Left kidney (tissue), 2 donors: ENCODE results near the gene TPSG1. TPM values are rescaled to one million over a fixed set of nuclear protein-coding genes. Genes with fewer than 3 reads are reported as not detected.
"Not testable (repeated sequence)": the region's sequence is repeated elsewhere in the genome, so short reads cannot be mapped to it uniquely, and the experiment has no call there.

Experiments
- DNase-seq: peaks from one replicate; pipeline ENCODE4 v3.0.0-alpha.2; 2013
- polyA plus RNA-seq: library from polyadenylated mRNA; unstranded; fragments of 120-200 nt; gene quantifications from one replicate; pipeline ENCODE4 v1.2.1, GENCODE V29; 2013; ENCODE audit not compliant: insufficient read length

The TPSG1 gene
- polyA plus RNA-seq, 1 donor: 0.85 TPM

DNA sequence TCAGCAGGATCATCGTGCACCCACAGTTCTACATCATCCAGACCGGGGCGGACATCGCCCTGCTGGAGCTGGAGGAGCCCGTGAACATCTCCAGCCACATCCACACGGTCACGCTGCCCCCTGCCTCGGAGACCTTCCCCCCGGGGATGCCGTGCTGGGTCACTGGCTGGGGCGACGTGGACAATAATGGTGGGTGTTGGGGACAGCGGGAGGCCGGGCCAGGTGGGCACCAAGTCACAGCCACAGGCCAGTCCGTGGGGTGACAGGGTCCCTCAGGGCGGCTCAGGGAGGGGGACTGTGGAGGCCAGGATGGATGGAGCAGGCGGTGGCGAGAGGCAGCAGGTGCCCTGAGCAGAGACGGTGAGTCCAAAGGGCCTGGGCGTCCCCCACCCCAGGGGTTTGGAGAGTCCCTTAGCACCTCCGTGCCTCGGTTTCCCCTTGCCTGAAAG lies 31.8 kb upstream of the TPSG1 start:
- no peak for DNase-seq

DNA sequence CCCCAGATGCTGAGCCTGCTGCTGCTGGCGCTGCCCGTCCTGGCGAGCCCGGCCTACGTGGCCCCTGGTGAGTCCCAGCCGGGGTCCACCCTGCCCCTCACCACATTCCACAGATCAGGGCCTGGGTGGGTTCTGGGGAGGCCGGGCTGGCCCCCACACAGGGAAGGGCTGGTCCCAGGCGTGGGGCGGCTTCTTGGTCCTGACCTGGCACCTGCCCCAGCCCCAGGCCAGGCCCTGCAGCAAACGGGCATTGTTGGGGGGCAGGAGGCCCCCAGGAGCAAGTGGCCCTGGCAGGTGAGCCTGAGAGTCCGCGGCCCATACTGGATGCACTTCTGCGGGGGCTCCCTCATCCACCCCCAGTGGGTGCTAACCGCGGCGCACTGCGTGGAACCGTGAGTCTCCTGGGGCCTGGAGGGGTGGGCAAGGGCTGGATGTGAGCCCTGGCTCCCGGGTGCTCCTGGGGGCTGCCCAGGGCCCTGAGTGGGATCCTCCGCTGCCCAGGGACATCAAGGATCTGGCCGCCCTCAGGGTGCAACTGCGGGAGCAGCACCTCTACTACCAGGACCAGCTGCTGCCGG lies 31.3 kb upstream of the TPSG1 start:
- not testable (repeated sequence) for DNase-seq

DNA sequence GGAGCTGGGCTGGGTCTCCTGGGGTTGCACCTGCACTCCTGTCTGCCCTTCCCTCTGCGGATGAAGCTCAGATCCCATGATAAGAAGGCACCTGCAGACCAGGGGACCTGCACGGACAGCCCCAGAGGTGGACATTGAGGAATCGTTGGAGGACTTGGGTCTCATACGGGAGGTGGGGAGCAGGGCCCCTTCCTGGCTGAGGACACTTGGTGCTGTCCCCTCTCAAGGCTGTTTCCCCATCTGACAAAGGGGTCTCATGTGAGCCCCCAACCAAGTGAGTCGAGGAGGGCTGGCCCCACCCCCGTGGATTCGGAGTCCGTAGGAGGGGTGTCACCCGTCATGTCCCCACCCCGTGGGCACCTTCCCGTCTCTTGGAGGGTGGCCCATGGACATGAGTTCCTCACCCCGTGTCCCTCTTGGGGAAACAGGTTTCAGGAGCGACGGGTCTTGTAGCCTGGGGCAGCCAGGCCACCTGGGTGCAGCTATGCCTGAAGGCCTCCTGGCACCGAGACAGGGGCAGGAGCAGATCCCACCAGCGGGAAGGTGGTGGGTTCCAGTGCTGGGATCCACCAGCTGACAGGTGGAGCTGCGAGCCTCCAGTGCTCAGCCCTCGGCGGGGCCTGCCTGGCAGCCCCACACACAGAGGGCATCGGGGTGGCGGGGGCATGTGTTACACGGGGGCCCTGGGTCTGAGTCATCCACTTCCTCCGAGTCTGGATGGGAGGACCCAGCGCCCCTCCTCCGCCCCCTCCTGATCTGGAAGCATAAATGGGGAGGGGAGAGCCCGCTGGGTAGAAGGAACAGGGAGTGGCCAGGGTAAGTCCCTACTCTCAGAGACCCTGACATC lies 30.4 kb upstream of the TPSG1 start, which contains the start of gene TPSD1:
Gene TPSD1, plus strand, starts transcription at position 794 of the 847 bp plus-strand sequence. CDS start 212 bp downstream, outside the sequence.
- DNase-seq: not testable (repeated sequence)

DNA sequence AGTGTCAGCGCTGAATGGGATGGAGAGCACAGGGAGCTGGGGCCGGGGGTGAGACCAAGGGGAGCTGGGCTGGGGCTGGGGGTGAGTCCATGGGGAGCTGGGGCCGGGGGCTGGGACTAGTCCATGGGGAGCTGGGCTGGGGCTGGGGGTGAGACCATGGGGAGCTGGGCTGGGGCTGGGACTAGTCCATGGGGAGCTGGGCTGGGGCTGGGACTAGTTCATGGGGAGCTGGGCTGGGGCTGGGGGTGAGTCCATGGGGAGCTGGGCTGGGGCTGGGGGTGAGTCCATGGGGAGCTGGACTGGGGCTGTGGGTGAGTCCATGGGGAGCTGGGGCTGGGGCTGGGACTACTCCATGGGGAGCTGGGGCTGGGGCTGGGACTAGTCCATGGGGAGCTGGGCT lies 29.8 kb upstream of the TPSG1 start:
- not testable (repeated sequence) for DNase-seq

DNA sequence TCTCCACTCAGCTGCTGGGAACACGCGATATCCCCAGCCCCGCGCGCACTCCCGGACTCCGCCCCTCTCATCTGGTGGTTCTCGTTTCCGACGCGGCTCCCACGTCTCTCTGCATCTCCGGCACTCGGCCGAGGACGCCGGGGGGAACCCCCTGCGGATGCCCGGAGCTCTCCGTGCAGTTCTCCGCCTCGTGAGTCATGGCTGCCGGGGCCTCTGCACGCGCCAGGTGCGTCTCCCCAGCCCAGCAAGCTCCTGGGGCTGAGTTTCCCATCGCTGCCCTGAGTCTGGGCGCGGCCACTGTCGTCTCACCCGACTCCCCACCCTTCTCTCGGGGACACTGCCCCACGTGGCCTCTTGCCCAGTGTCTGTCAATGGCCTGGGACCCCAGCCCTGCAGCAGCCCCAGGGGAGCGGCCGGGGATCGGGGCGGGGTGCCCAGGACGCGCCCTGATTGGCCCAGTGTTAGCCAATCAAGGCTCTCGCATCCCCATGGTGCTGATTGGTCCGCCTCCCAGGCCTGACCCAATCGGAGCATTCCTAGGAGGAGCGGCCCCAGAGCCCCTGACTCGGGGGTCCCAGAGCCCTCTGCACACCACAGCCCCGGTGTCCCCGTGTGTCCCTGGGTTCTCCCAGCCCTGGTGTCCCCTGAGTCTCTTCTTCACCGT lies 28.8 kb upstream of the TPSG1 start:
- not testable (repeated sequence) for DNase-seq

DNA sequence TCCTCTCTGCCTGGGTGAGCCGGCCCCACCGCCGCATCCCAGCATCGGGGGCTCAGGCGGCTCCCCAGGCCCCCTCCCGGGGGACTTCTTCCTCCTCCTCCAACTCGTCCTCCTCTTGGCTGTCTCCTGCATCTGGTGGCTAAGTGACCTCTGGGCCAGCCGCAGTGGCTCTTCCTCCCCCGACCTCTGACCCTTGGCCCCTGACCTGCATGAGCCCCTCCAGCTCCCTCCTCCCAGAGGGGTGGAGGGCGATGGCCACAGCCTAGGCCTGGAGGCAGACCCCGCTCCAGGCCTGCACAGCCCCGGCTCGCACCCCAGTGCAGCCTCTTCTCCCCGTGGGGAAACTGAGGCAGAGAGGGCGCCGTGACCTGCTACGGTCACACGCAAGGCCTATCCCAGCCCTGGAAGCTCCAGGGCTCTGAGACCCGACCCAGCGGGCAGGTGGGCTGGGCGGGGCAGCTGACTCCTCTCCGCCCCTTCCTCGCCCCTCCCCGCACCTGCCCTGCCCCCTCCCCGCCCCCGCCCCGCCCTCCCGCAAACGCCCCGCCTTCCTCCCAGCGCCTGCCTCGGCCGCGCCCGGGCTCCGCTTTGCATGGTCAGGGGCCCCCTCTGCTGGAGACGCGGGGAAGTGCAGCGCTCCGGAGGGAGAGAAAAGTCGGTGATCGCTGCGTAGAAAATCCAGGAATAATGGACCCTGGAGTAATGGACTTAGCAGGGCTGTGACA lies 24.1 kb upstream of the TPSG1 start:
- not testable (repeated sequence) for DNase-seq

DNA sequence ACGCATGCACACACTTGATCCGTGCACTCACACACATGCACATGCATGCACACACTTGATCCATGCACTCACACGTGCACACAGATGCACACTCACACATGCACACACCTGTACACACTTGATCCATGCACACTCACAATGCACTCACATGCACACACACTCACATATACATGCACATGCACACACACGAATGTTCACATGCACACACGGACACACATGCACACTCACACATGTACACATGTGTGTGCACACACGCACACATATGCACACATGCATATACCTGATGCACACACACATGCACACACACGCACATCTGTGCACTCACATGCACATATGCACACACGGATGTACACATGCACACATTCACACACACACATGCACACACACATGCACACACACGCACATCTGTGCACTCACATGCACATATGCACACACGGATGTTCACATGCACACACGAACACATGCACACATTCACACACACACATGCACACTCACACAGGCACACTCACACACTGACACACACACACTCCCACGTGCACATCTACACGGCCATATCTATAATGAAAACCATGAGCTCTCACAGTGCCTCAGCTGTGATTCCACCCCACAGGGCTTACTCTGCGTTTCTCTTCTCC lies 23.0 kb upstream of the TPSG1 start:
- DNase-seq: not testable (repeated sequence)

DNA sequence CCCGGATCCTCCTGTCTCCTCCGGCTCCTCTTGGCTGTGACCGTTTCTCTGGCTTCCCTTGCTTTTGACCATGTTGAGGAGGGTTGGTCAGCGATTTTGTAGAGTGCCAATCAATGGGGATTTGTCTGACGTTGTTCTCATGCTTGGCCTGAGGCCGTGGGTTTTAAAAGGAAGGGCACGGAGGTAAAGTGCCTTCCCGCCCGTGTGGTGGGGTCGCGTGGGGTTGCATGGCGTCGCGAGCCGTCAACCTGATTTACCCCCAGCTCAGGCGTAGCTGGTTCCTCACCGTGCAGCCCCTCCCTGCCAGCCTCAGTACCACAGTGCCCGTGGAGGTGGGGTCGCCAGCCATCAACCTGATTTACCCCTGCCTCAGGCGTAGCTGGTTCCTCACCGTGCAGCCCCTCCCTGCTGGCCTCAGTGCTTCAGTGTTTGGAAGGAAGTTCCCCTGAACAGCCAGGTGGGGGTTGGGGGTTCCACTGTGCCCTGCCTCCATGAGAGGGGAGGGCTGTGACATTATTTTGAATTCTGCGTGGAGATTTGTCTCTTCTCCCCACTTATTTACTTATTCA lies 20.5 kb upstream of the TPSG1 start:
- no peak for DNase-seq

DNA sequence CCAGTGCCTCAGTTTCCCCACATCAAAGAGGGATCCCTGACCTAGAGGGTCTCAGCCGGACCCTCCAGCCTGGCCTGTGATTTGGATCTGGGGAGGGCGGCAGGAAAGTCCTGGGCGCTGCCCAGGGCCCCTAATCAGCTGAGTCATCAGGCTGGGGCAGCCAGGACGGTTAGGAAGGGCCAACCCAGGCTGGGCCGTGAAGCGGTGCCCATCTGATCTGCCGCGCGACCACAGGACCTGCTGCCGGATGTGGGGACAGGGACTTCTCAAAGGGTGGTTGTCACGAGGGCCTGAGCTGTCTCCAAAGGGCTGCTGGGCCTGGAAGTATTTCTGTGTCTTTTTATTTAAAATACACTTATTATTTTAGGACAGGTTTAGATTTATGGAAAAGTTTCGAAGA lies 19.8 kb upstream of the TPSG1 start:
- no peak for DNase-seq

DNA sequence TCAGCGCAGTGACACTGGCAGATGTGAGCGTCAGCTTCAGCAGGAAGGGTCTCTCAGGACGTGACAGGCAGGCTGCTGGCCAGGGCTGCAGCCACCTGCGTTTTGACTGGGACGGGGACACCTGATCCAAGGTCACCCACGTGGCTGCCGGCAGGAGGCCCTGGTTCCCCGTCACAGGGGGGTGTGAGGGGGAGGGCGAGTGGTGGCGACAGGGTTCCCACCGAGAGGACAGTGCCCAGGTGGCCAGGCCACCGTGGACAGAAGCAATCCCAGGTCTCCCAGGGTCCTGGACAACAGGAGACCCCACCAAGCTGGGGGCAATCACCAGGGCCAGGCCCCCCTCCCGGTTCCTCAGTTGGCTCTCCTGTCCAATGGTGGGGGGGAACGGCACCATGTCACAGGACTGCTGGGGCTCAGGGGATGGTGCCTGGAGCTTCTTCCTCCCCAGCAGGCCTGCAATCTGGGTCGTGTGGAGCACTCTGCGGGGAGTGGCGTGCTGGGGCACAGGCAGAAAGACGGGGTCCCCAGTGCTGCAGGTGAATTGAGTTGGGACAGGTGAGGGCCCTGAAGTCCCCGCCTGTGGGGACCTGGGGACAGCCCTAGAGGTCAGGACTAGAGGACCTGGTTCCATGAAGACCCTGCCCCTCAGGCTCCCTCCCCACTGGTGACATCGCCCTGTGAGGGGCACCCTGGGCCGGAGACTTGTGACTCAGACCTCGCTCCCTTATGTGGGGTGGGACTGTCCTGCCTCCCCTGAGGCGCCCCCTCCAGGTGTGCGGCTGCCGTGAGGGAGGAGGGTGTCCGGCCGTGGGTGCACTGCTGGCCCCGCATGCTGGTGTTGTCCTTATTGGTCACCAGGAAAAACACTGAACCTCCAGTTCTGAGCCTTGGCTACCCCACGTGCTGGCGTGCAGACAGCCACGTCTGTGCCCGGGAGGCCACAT lies 19.1 kb upstream of the TPSG1 start:
- not testable (repeated sequence) for DNase-seq

DNA sequence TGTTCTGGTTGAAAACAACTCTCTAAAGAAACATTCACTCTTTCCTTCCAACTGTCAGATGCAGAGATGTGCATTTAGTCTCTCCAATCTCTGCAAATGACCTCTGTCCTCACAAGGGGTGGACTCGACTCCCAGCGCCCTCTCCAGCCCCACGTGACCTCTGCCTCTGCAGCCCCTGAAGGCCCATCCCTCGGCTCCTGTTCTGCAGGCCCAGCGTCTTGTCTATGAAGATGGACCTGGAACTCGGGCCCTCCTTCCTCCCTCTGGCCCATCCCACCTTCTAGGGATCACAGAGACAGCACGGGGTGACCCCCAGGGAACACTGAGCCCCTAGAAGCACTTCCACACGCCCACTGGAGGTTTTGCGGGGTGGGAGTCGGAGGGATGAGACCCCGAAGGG lies 18.3 kb upstream of the TPSG1 start:
- not testable (repeated sequence) for DNase-seq

DNA sequence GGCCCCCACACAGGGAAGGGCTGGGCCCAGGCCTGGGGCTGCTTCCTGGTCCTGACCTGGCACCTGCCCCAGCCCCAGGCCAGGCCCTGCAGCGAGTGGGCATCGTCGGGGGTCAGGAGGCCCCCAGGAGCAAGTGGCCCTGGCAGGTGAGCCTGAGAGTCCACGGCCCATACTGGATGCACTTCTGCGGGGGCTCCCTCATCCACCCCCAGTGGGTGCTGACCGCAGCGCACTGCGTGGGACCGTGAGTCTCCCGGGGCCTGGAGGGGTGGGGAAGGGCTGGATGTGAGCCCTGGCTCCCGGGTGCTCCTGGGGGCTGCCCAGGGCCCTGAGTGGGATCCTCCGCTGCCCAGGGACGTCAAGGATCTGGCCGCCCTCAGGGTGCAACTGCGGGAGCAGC lies 16.0 kb upstream of the TPSG1 start:
- not testable (repeated sequence) for DNase-seq

DNA sequence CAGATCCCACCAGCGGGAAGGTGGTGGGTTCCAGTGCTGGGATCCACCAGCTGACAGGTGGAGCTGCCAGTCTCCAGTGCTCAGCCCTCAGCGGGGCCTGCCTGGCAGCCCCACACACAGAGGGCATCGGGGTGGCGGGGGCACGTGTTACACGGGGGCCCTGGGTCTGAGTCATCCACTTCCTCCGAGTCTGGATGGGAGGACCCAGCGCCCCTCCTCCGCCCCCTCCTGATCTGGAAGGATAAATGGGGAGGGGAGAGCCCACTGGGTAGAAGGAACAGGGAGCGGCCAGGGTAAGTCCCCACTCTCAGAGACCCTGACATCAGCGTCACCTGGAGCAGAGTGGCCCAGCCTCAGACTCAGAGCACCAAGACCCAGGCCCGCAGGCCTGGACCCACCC lies 15.4 kb upstream of the TPSG1 start, which contains the start of gene TPSAB1:
Gene TPSAB1, plus strand, starts transcription at position 270 of the 400 bp plus-strand sequence. CDS start 234 bp downstream, outside the sequence.
- DNase-seq: not testable (repeated sequence)

DNA sequence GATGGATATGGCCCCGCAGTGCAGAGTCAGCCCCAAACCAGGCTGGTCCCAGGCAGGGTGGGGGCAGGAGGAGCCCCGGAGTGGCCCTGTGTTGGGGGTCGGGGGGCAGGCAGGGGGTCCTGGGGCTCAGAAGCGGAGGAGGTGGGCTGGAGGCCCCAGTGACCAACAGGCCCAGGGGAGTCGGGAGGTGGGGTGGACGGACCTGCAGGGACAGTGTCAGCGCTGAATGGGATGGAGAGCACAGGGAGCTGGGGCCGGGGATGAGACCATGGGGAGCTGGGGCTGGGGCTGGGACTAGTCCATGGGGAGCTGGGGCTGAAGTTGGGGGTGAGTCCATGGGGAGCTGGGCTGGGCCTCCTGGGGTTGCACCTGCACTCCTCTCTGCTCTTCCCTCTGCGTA lies 14.5 kb upstream of the TPSG1 start:
- not testable (repeated sequence) for DNase-seq

DNA sequence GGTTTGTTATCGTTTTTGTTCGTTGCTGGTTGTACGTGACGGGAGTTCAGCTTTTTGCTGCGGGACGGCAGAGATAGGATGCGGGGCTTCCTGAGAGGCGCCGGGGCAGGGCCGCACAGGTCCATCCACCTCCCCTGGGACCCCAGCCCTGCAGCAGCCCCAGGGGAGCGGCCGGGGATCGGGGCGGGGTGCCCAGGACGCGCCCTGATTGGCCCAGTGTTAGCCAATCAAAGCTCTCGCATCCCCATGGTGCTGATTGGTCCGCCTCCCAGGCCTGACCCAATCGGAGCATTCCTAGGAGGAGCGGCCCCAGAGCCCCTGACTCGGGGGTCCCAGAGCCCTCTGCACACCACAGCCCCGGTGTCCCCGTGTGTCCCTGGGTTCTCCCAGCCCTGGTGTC lies 13.8 kb upstream of the TPSG1 start:
- DNase-seq: not testable (repeated sequence)

DNA sequence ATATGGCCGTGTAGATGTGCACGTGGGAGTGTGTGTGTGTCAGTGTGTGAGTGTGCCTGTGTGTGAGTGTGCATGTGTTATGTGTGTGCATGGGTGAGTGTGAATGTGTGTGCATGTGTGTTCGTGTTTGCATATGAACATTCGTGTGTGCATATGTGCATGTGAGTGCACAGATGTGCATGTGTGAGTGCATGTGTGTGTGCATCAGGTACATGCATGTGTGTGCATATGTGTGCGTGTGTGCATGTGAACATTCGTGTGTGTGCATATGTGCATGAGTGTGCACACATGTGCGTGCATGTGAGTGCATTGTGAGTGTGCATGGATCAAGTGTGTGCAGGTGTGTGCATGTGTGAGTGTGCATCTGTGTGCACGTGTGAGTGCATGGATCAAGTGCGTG lies 12.9 kb upstream of the TPSG1 start:
- DNase-seq: no peak

DNA sequence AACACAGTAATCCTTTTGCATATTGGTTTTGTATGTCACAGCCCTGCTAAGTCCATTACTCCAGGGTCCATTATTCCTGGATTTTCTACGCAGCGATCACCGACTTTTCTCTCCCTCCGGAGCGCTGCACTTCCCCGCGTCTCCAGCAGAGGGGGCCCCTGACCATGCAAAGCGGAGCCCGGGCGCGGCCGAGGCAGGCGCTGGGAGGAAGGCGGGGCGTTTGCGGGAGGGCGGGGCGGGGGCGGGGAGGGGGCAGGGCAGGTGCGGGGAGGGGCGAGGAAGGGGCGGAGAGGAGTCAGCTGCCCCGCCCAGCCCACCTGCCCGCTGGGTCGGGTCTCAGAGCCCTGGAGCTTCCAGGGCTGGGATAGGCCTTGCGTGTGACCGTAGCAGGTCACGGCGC lies 11.6 kb upstream of the TPSG1 start:
- DNase-seq: not testable (repeated sequence)

DNA sequence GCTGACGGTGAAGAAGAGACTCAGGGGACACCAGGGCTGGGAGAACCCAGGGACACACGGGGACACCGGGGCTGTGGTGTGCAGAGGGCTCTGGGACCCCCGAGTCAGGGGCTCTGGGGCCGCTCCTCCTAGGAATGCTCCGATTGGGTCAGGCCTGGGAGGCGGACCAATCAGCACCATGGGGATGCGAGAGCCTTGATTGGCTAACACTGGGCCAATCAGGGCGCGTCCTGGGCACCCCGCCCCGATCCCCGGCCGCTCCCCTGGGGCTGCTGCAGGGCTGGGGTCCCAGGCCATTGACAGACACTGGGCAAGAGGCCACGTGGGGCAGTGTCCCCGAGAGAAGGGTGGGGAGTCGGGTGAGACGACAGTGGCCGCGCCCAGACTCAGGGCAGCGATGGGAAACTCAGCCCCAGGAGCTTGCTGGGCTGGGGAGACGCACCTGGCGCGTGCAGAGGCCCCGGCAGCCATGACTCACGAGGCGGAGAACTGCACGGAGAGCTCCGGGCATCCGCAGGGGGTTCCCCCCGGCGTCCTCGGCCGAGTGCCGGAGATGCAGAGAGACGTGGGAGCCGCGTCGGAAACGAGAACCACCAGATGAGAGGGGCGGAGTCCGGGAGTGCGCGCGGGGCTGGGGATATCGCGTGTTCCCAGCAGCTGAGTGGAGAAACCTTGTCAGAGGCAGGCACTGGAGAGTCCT lies 7.1 kb upstream of the TPSG1 start:
- not testable (repeated sequence) for DNase-seq

DNA sequence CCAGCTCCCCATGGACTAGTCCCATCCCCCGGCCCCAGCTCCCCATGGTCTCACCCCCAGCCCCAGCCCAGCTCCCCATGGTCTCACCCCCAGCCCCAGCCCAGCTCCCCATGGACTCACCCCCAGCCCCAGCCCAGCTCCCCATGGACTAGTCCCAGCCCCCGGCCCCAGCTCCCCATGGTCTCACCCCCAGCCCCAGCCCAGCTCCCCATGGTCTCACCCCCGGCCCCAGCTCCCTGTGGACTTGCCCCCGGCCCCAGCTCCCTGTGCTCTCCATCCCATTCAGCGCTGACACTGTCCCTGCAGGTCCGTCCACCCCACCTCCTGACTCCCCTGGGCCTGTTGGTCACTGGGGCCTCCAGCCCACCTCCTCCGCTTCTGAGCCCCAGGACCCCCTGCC lies 6.2 kb upstream of the TPSG1 start:
- DNase-seq: not testable (repeated sequence)
